Measurements from ENCODE around the gene HLX.

Gene HLX

GRCh38 chr1:220879076-220879508 lies at the start of gene HLX:
Gene HLX, plus strand, starts transcription at chr1:220879443. Its CDS starts 415 bp downstream, at chr1:220879858.
- peak; percentile 65 for DNase-seq (ENCODE audit: low spot score)

- DNase-seq (ENCODE audit: low spot score): no peak
These were observed 45.8 kb upstream of the HLX start for GRCh38 chr1:220833436-220833835.

GRCh38 chr1:220834155-220834870 lies 44.9 kb upstream of the HLX start:
- DNase-seq (ENCODE audit: low spot score): no peak

- no peak for DNase-seq (ENCODE audit: low spot score)
These were observed 40.7 kb upstream of the HLX start for GRCh38 chr1:220838578-220838977.

- no peak for DNase-seq (ENCODE audit: low spot score)
These were observed 39.8 kb upstream of the HLX start for GRCh38 chr1:220839474-220839873.

GRCh38 chr1:220841293-220841692 lies 38.0 kb upstream of the HLX start:
- no peak for DNase-seq (ENCODE audit: low spot score)

GRCh38 chr1:220843481-220844011 lies 35.7 kb upstream of the HLX start:
- no peak for DNase-seq (ENCODE audit: low spot score)

- DNase-seq (ENCODE audit: low spot score): no peak
These were observed 26.8 kb upstream of the HLX start for GRCh38 chr1:220852408-220852807.

- DNase-seq (ENCODE audit: low spot score): no peak
These were observed 6.9 kb upstream of the HLX start for GRCh38 chr1:220872296-220872695.

- DNase-seq (ENCODE audit: low spot score): no peak
These were observed 6.2 kb upstream of the HLX start for GRCh38 chr1:220873087-220873486.

GRCh38 chr1:220873868-220874655 lies 5.2 kb upstream of the HLX start:
- peak; percentile 5 for DNase-seq (ENCODE audit: low spot score)

- no peak for DNase-seq (ENCODE audit: low spot score)
These were observed 4.0 kb upstream of the HLX start for GRCh38 chr1:220875260-220875659.

- no peak for DNase-seq (ENCODE audit: low spot score)
These were observed 2.5 kb upstream of the HLX start for GRCh38 chr1:220876511-220877376.

- DNase-seq (ENCODE audit: low spot score): no peak
These were observed 1.7 kb upstream of the HLX start for GRCh38 chr1:220877377-220878095.

- DNase-seq (ENCODE audit: low spot score): no peak
These were observed 810 bp upstream of the HLX start for GRCh38 chr1:220878191-220879075.

GRCh38 chr1:220879509-220880361 lies 492 bp downstream of the HLX start:
- peak; percentile 25 for DNase-seq (ENCODE audit: low spot score)

GRCh38 chr1:220880362-220880670 lies 1.1 kb downstream of the HLX start:
- no peak for DNase-seq (ENCODE audit: low spot score)

GRCh38 chr1:220880726-220881506 lies 1.7 kb downstream of the HLX start:
- no peak for DNase-seq (ENCODE audit: low spot score)

Data from LoVo (cell line).